K562 (cell line): Measurements from ENCODE around the gene NTRK1. TPM values are rescaled to one million over a fixed set of nuclear protein-coding genes. Genes with fewer than 3 reads are reported as not detected.

Experiments used
- ARID1B ChIP-seq: fragments of 450-650 bp; IDR thresholded peaks from 2 replicates; pipeline ENCODE4 v1.6.1; 2016; ENCODE audit warnings: antibody characterized with exemption, mild to moderate bottlenecking, inconsistent platforms
- CHD4 ChIP-seq: fragments of 200-600 bp; sonication (generic); IDR thresholded peaks from 3 replicates; pipeline ENCODE4 v1.6.1; 2012; ENCODE audit warnings: low read depth, mild to moderate bottlenecking, mixed read lengths, low read length, inconsistent platforms; ENCODE audit not compliant: insufficient read depth, insufficient replicate concordance, poor library complexity, severe bottlenecking
- COPS2 ChIP-seq: fragments of 450-650 bp; conservative IDR thresholded peaks from 2 replicates; pipeline ENCODE4 v1.6.1; 2016; ENCODE audit warnings: mild to moderate bottlenecking, moderate library complexity
- ELF2 ChIP-seq: fragments of 250-450 bp; sonication (Bioruptor Pico); IDR thresholded peaks from 2 replicates; pipeline ENCODE4 v1.5.0; 2021; ENCODE audit warnings: mild to moderate bottlenecking
- ETV1 ChIP-seq: fragments of 450-650 bp; conservative IDR thresholded peaks from 2 replicates; pipeline ENCODE4 v1.6.1; 2016; ENCODE audit warnings: missing genetic modification characterization, control low read depth, low read depth, missing compliant biosample characterization
- FOXJ2 ChIP-seq: fragments of 200-800 bp; sonication (Bioruptor generic); IDR thresholded peaks from 2 replicates; pipeline ENCODE4 v1.6.1; 2016; ENCODE audit warnings: missing genetic modification characterization, missing compliant biosample characterization
- HSF4 ChIP-seq: fragments of 250-450 bp; sonication (Bioruptor Pico); IDR thresholded peaks from 2 replicates; pipeline ENCODE4 v2.1.2; 2022; ENCODE audit warnings: mild to moderate bottlenecking, moderate library complexity, borderline replicate concordance
- KAT7 ChIP-seq: sonication (generic); formaldehyde crosslinking; IDR thresholded peaks from 2 replicates; pipeline ENCODE4 v1.8.0; 2022; ENCODE audit warnings: missing genetic modification reagents, mild to moderate bottlenecking, borderline replicate concordance
- KLF10 ChIP-seq: fragments of 250-450 bp; sonication (Bioruptor Pico); IDR thresholded peaks from 2 replicates; pipeline ENCODE4 v1.6.1; 2021; ENCODE audit warnings: matching md5 sums
- PREB ChIP-seq: sonication (generic); formaldehyde crosslinking; IDR thresholded peaks from 2 replicates; pipeline ENCODE4 v1.8.1; 2023; ENCODE audit warnings: mild to moderate bottlenecking, missing genetic modification reagents
- RBM15 ChIP-seq: fragments of 200-400 bp; formaldehyde crosslinking; IDR thresholded peaks from 2 replicates; pipeline ENCODE4 v1.6.1; 2018; ENCODE audit warnings: mild to moderate bottlenecking, low read length, moderate library complexity; ENCODE audit not compliant: insufficient read depth
- TRIM28 ChIP-seq: fragments of 450-650 bp; IDR thresholded peaks from 2 replicates; pipeline ENCODE4 v1.6.1; 2017
- USF1 ChIP-seq: sonication (generic); formaldehyde crosslinking; IDR thresholded peaks from 2 replicates; pipeline ENCODE4 v1.9.0; 2022; ENCODE audit warnings: mild to moderate bottlenecking, missing genetic modification reagents
- ZFP1 ChIP-seq: fragments of 450-650 bp; formaldehyde crosslinking; IDR thresholded peaks from 2 replicates; pipeline ENCODE4 v1.4.0; 2020; ENCODE audit warnings: mild to moderate bottlenecking, mixed read lengths
- ZNF644 ChIP-seq: fragments of 200-800 bp; sonication (Bioruptor generic); IDR thresholded peaks from 2 replicates; pipeline ENCODE4 v1.6.1; 2016; ENCODE audit warnings: low read depth, missing genetic modification characterization, missing compliant biosample characterization
- ZNF696 ChIP-seq: fragments of 250-450 bp; sonication (Bioruptor Pico); conservative IDR thresholded peaks from 2 replicates; pipeline ENCODE4 v1.4.0; 2020; ENCODE audit warnings: mild to moderate bottlenecking, moderate library complexity
- ZNF707 ChIP-seq: fragments of 250-450 bp; sonication (Bioruptor Pico); conservative IDR thresholded peaks from 2 replicates; pipeline ENCODE4 v1.8.0; 2022; ENCODE audit warnings: inconsistent platforms, mild to moderate bottlenecking, moderate library complexity
- ZZZ3 ChIP-seq: fragments of 450-650 bp; IDR thresholded peaks from 2 replicates; pipeline ENCODE4 v1.6.1; 2016; ENCODE audit warnings: antibody characterized with exemption, mild to moderate bottlenecking, moderate library complexity
- polyA plus RNA-seq, 8 experiments: library from polyadenylated mRNA; depleted of rRNA in 4 of 8; stranded (reverse) in 5 of 8; unstranded in 3 of 8; fragments of >200 nt; fragmentation: Nextera tagmentation in 2 of 8; fragmentation: Illumina TruSeq in 1 of 8; extraction: Ambion mirVana in 2 of 8; extraction: Trizol in 1 of 8; gene quantifications; 2 replicates each; pipeline versions ENCODE4 v1.2.1 to v1.2.3, GENCODE V29; 2011 to 2014; ENCODE audit warnings: inconsistent platforms in 1 of 8, missing spikeins in 1 of 8
- total RNA-seq, 7 experiments: library from RNA; depleted of rRNA in 6 of 7; stranded (reverse); fragments of >200 nt in 6 of 7; fragmentation: Illumina TruSeq in 2 of 7; extraction: Trizol in 2 of 7; gene quantifications; 2 replicates each; pipeline versions ENCODE4 v1.2.1 to v1.2.3, GENCODE V29; 2011 to 2021; ENCODE audit warnings: low replicate concordance in 1 of 7
- TF ChIP-seq, protein P1 (sequence below): sonication (generic); formaldehyde crosslinking; IDR thresholded peaks from 2 replicates; pipeline ENCODE4 v1.8.0; 2023; ENCODE audit warnings: missing genetic modification reagents, mild to moderate bottlenecking, borderline replicate concordance
- TF ChIP-seq, protein P2 (sequence below): fragments of 450-650 bp; formaldehyde crosslinking; IDR thresholded peaks from 2 replicates; pipeline ENCODE4 v1.4.0; 2022; ENCODE audit warnings: missing genetic modification characterization

The NTRK1 gene
- total and polyA plus RNA-seq, 9 of the 15 experiments (the other 6 are each of a cell fraction or from before 2014, with no cell fraction given) = 0.46 to 30.0 (median 7.9) TPM

- TF ChIP-seq, protein P1, sequence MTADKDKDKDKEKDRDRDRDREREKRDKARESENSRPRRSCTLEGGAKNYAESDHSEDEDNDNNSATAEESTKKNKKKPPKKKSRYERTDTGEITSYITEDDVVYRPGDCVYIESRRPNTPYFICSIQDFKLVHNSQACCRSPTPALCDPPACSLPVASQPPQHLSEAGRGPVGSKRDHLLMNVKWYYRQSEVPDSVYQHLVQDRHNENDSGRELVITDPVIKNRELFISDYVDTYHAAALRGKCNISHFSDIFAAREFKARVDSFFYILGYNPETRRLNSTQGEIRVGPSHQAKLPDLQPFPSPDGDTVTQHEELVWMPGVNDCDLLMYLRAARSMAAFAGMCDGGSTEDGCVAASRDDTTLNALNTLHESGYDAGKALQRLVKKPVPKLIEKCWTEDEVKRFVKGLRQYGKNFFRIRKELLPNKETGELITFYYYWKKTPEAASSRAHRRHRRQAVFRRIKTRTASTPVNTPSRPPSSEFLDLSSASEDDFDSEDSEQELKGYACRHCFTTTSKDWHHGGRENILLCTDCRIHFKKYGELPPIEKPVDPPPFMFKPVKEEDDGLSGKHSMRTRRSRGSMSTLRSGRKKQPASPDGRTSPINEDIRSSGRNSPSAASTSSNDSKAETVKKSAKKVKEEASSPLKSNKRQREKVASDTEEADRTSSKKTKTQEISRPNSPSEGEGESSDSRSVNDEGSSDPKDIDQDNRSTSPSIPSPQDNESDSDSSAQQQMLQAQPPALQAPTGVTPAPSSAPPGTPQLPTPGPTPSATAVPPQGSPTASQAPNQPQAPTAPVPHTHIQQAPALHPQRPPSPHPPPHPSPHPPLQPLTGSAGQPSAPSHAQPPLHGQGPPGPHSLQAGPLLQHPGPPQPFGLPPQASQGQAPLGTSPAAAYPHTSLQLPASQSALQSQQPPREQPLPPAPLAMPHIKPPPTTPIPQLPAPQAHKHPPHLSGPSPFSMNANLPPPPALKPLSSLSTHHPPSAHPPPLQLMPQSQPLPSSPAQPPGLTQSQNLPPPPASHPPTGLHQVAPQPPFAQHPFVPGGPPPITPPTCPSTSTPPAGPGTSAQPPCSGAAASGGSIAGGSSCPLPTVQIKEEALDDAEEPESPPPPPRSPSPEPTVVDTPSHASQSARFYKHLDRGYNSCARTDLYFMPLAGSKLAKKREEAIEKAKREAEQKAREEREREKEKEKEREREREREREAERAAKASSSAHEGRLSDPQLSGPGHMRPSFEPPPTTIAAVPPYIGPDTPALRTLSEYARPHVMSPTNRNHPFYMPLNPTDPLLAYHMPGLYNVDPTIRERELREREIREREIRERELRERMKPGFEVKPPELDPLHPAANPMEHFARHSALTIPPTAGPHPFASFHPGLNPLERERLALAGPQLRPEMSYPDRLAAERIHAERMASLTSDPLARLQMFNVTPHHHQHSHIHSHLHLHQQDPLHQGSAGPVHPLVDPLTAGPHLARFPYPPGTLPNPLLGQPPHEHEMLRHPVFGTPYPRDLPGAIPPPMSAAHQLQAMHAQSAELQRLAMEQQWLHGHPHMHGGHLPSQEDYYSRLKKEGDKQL (CRISPR knock-in tag) = no peak
- TF ChIP-seq ZNF696 (no peak), RBM15 (no peak), ARID1B (no peak; the same call in none of the 2 replicates), ZNF644 (no peak), FOXJ2 (no peak), TRIM28 (no peak), KLF10 (no peak), CHD4 (no peak), KAT7 (CRISPR knock-in tag) (no peak), COPS2 (no peak), ZNF707 (CRISPR knock-in tag) (no peak), ZFP1 (CRISPR knock-in tag) (no peak), USF1 (CRISPR knock-in tag) (peak; percentile 54; the same call in 1 of the 2 replicates), ELF2 (CRISPR knock-in tag) (no peak), ETV1 (no peak), HSF4 (no peak), ZZZ3 (no peak), PREB (CRISPR knock-in tag) (no peak)
- TF ChIP-seq, protein P2, sequence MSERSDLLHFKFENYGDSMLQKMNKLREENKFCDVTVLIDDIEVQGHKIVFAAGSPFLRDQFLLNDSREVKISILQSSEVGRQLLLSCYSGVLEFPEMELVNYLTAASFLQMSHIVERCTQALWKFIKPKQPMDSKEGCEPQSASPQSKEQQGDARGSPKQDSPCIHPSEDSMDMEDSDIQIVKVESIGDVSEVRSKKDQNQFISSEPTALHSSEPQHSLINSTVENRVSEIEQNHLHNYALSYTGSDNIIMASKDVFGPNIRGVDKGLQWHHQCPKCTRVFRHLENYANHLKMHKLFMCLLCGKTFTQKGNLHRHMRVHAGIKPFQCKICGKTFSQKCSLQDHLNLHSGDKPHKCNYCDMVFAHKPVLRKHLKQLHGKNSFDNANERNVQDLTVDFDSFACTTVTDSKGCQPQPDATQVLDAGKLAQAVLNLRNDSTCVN (CRISPR knock-in tag) = no peak
Measured at GRCh38 chr1:156889802-156890580, 29.3 kb downstream of the NTRK1 start (continued).
